Hypothalamus (tissue), 51 donors: Measurements from ENCODE around the gene BNC2.

ENCODE experiments used
- DNase-seq, 51 donors: peaks; one replicate each; lab custom pipeline; 2025; lab: John Stamatoyannopoulos, UW

Gene BNC2

DNA sequence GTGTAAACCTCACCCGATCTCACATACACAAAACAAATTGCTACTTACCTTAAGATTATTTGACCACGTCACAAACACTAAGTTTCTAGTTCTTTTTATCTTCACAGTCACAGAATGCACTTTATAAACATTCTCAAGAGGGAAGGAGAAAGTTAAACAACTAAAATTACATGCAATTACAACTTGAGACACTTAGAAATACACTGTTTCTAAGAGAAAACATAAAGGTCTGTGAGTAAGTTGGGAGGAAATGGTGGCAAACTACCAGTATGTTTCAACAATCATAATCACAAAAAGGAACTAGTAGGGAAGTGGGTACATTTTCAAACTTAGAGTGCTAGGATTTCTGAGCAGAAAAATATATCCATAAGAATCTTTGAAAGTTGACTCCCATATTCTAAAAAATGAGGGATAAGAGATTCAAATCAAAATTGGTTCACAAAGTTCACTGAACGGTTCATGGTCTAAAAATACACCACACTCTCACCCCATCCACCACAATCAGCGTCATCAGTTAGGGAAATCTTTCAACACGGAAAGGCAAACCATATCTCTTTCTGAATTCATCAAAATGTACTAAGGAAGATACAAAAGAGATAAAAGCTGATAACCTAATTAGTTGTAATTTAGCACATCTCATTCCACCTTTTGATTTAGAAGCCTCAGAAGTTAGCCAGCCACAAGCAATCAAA lies 182.6 kb downstream of the BNC2 start:
- no peak for DNase-seq

DNA sequence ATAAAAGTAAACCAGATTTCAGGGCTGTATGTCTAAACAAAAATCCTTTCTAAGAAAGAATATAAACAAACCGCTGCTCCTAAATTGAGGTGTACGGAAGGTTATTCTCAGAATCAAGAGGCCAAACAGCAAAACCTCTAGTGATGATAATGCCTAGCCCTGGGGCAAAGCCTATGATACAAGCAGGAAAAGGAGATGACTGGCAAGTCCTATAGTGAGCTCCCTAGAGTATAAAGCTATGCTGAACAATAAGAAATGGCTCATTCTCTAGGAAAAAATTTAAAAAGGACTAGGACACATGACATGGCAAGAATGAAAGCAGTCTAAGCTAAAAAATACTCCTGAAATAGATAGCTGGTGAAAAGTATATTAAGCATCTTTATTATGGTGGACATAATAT lies 187.1 kb downstream of the BNC2 start:
- no peak for DNase-seq

DNA sequence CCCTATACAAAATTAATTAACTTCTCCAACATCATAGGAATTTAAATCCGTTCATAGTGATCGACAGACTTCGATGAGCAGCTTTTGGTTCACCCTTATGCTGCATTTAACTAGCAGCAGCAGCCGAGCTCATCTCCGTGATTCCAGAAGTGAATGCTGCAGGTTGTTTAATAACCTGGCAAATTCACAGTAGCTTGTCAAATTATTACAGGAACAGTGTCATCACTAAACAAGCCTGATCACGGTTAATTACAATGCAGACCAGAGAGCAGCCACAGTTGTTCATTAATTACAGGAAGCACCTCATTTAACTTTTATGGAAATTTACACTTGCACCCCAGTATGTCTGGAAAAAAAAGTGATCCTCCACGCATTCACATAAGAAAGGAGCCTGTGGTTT lies 188.2 kb downstream of the BNC2 start:
- DNase-seq = no peak

DNA sequence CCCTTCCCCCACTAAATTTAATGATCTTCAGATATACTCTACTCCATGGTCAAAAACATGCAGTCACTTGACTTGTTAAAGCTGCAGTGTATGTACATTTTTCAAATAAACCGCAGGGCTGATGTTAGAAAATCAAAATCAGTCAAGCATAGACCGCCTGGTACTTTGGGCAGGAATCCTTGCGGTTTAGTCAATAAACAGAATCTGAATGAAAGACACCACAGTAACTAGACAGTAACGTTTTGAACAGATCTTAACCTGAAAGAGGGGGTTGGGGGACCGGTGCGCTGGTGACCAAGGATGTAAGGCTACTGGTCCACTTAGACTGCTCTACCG lies 188.8 kb downstream of the BNC2 start:
- no peak for DNase-seq

DNA sequence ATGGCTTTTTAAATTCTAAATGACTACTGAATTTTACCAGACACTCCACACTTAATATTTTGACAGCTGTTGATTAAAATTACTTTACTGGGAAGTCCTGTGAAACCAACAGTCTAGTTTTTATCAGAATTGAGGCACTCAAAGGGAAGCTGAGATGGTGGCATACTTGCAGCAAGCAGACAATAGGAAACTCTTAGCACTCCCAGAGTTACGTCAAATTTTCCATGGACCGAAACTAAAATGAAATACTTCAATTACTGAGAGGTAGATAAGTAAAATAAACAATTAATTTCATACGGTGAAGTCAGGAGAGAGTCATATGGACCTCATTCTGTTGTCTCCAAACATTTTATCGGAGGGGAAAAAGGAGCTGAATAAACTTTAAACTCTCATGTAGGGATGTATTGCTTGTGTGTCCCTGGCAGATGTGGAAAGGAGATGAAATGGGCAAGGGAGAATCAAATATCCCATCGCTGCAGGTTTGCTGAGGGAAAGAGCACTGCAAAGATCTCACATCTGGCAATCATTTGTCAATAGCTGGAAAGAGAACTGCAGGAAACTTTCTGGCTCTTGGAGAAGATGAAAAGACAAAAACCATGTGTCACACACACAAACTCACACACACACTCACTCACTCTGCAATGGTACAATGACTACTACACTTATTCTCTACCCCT lies 189.4 kb downstream of the BNC2 start:
- DNase-seq = no peak

DNA sequence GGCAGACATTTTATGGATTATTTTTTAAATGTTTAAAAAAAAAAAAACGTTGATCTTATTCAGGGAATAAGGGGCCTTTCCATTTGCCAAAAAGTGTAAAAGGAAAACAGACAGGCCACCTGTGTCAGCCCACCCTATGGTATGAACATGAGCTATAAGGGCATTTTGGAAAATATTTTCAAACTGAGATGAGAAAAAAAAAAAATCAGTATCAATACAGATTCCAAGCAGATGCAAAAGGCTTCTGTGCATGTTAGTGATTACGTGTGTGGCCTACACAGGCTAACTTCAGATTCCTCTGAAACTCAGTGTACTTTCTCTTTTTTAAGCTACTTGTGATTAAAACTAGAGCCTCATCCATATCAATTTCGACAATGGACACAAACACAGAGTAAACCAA lies 189.9 kb downstream of the BNC2 start:
- DNase-seq = no peak

DNA sequence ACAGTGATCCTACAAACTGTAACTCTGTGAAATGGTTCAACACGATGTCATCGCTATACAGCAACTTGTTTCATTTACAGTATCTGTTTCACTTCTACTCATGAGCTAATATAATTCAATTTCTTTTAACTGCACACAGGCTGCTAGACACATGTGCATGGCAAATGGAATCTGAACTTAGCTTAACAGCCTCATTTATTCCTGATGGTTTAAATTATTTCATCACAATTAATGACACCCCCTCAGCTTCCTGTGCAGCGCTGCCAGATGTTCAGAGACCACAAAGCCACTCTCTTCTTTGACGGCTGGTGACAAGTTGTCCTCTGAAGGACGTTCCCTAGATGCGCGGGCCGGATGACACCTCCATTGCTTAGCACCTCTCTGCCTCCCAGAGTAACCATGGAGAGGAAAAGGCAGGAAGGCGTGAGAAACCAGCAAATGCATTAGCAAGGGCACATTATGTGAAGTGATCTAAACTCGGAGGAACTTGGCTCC lies 191.1 kb downstream of the BNC2 start:
- DNase-seq = no peak

DNA sequence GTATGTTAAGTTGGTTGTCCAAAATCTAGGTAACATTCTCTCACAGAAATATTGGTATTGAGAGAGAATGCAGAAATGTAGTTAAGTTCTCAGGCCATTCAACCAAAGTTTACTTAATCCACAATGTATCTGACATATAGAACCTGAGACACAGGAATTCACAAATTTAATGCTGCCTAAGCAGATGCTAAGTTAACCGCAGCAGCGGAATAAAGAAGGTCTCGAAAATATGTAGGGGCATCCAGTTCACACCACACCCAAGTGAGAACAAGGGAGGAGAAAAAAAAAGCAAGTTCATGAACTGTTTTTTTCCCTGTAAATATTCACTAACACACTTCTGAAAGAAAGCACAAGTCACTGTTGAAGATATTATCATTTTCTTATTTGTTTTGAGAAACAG lies 194.0 kb downstream of the BNC2 start:
- no peak for DNase-seq

DNA sequence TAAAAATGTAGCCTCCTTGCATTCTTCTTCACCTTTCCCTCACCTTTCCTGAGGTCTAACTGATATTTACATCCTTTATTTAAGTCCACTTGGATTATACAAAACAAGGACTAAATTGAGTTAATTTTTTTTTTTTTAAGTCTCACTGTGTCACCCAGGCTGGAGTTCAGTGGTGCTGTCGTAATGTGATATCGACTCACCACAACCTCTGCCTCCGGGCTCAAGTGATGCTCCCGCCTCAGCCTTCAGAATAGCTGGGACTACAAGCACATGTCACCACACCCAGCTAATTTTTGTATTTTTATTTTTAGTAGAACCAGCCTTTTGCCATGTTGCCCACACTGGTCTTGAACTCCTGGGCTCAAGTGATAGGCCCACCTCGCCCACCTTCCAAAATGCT lies 195.3 kb downstream of the BNC2 start:
- DNase-seq = no peak

DNA sequence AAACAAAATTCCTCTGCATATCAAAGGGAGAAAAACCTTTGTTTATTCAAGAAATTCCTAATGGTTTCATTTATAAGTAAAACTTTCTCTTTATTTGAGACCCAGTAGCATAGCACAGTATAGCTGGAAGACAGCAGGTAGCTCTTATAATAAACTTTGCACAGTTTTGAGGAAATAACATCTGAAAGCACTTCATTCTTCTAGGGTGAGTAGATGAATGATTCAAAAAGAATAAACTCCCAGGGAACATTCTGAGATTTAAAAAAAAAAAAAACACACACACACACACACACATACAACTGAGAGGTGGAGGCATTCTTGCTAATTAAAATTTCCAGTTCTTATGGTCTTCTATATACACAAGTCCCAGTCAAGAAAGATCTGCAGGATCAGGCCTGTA lies 197.3 kb downstream of the BNC2 start:
- DNase-seq = no peak

DNA sequence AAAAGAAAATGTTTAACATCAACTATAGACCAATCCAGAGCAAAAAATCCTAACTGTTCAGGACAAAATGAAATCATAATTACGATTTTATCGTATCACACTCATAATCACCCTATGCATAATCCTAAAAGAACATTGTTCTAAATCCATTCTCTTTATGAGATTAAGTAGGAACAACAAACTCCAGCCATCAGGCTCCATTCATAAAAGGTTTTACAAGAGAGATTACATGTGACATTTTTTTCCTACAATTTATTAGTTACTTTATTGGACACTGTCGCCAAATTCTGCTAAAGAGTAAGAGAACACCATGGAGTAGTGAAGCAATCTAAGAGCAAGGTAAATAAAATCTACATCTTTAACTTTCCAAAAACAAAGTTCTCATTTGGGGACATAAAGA lies 198.0 kb downstream of the BNC2 start:
- DNase-seq = no peak

DNA sequence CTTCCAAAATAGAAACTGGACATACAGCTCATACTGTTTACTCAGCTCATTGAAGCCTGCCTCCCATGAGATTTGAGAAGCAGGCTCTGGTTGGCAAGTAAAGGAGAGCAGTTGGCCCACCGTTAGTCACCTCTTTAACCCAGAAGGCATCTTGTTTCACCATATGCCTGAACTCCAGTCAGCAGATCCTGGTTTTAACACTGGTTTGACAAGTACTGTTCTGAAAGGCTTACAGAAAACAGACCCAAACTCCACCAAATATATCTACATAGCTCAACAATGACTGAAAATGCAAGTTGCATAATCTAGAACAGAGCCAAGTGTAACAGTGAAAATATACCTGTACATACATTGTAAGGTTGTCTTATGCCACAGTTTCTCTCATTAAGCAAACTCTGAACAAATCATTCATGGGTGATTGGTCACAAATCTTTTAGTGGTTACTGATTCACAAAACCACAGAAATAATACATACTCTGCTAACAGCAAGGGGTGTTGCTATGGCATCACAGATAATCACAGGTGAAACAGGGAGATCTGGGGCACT lies 198.8 kb downstream of the BNC2 start:
- DNase-seq = no peak

DNA sequence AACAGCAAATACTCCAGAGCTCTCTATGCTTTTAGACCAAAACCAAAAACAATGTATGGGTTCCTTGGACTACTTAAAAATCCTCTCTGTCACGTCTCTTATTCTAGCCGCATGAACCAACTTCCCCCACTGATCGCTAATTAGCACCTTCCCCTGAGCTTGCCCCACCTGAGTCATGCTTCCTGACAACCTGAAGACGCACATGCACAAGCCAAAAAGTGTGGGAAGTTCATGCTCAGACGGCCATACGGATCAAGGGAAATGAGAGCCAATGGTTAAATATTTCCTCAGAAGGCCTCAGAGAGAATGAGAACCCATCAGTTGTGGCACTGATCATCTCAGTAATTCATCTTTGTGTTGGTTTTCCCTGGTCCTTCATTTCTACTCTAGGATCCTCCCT lies 199.7 kb downstream of the BNC2 start:
- no peak for DNase-seq

DNA sequence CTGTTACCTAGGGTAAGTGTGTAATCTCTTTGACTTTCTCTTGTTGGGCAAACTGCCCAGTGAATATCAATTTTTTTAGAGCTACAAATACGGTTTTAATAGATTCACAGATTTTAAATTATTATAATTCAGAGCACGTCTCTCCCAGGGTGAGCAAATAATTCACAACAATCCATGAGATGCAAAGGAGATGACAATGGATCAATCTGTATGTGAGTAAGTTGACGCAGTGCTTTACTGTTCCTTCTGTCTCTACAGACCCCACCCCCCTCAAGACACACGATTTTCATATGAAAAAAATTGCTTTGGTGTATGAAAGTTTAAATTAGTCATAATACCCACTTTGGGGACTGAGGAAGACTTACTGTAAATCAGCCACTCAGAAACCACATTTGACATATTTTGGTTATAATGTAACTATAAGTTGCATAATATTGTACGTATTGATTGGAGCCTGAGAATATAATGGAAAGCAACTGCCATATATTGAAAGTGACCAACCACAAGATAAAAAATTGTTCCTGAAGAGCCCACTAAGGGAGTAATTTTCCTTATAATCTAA lies 201.7 kb downstream of the BNC2 start:
- DNase-seq = no peak

DNA sequence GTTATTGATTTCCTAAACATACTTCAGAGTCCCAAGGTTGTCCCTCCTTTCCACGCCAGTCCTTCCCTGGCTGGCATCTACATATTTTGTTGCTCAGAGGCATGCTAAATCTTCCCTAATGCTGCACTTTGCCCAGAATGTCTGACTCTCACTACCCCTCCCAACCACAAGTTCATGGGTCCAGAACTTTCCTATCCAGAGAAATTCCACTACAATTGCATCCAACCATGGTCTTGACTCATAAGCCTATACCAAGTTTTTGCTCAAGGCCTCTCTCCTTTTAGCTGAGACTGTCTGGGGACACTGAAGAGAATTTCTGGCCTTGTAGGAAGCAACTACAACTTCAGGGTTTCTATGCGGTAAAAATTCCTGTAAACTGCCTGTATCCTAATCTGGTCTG lies 206.3 kb downstream of the BNC2 start:
- DNase-seq = no peak

DNA sequence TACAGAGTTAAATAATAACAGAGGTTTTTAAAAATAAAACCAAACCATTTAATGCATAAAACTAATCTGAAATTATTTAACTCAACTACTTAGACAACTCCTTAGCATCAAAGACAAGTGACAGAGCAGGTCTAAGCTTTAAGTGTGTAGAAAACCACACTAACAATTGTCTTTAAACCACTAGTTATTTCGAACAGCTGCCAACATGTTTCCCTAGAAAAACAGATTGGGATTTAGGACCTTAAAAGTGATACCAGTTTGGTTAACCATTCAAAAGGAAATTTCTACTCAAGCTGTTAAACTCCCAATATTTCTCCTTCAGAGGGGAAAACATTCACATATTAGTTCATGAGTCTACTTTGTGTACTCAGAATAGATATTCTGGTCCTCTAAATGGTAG lies 208.7 kb downstream of the BNC2 start:
- DNase-seq = no peak

DNA sequence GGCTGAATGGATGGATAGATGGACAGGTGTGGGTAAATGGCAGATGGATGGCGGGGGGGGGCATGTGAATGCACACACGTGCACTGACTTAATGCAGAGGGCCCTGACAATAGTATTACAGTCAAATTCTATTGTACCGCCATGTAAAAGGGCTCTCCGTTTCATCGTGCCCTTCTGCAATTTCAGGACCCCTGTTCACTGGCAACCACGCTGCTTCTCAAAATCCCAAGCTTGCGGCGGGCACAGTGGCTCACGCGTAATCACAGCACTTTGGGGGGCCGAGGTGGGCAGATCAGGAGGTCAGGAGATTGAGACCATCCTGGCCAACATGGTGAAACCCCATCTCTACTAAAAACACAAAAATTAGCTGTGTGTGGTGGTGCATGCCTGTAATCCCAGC lies 211.4 kb downstream of the BNC2 start:
- no peak for DNase-seq

DNA sequence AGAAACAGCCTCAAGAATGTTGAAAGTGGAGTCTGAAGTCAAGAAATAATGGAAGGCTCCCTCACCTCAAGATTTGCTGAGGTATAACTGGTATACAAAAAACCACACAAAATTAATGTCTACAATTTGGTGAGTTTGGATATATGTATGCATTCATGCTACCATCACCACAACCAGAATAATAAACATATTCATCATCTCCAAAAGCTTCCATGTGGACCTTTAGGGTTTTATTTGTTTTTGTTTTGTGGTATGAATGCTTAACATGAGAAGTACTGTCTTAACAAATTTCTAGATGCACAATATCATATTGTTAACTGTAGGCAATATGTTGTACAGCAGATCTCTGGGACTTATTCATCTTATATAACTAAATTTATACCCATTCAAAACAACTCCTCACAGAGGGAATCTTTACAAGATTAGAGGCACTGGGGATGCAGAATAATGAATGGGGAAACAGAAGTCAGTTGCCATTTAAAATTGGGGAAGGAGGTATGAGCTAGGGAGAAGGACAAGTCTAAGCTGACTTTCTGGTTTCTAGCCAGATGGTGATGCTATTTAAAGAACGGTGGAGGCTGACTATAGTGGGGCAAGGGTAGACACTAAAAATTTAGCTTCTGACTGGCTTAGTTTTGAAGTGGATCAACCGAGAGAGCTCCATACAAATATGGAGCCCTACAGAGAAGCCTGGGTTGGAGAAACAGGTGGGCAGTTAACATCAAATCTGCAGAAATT lies 213.9 kb downstream of the BNC2 start:
- DNase-seq = no peak

DNA sequence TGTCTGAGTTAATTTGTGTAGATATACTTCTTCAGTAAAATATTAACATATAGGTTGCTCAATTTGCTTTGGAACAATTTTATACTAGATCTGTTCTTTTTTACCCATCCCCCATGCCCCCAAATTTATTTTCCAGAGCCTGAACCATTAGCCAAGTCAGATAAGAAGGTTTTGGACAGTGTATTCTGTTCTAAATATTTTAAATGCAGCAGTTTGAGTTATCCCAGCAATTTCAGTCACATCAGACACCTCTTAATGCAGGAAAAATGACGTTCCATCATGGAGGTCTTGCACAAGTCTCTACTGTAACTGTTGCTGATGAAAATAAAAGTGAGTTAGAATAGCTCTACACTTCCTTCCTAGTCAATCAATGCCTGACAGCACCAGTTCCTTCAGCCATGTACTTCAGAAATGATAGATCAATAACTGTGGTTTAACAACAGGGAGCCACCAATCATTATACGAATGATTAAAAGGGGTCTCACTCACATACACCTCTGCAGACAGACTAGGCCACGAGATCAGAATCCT lies 215.8 kb downstream of the BNC2 start:
- no peak for DNase-seq

DNA sequence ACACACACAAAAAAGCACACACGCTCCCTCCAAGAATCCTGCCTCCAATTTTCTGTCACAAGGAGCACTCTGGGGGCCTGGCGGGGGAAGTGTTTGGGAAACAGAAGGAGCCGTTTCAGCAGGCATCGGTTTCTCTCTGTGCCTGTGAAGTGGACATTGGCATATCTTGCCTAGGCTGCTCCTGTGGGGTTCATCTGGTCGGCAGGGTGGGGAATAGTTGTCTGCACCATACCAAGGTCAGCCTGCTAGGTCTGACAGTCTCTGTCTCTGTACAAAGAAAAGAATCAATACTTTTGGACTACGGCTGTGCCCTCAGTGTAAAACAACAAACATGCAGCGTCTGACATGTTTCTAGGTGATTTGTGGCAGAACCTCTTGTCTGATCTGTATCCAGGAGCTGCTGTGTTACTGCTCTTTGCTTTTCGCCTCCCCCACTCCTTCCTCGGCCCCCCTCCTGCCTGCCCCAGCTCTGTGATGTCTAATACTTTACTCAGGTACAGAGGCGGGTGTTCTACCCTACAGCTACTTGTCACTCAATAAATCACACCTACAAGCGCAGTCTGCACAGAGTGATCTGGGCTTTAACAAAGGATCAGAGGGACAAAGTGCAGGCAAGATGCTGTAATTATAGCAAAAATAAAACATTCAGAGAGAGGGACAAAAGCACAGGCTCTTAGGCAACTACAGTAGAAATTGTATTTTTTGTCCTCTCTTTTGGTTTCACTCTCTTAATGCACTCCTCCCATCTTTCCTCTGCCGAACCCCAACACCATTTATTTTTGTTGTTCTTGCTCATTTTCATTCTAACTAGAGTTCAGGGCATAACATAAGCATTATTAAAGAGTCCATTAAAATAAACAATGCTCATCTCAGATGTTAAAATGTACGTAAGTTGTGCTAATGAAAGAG lies 216.7 kb downstream of the BNC2 start:
- peak in 3 of 51 donors; percentile 1 to 34 (median 1) for DNase-seq
